Activated T-helper 1 cell treated with anti-CD3 and anti-CD28 coated beads, Interleukin-12 subunit alpha, Interleukin-12 subunit beta, Interleukin-2, Interleukin-4 antibody, amounts not matched to agents 30 ng/mL and 10 ng/mL and 1 ng/mL, durations not matched to agents 14 hours and 24 hours and 36 hours (primary cell): ENCODE measurements around the gene THNSL1. TPM values are rescaled to one million over a fixed set of nuclear protein-coding genes. Genes with fewer than 3 reads are reported as not detected.

Experiments used
- DNase-seq: peaks from one replicate; pipeline ENCODE4 v3.0.0; 2021; ENCODE audit warnings: low spot score
- H3K27ac Mint-ChIP-seq: one replicate; pipeline ENCODE4 v1.8.0; 2021; ENCODE audit warnings: mild to moderate bottlenecking, mixed read lengths
- H3K27me3 Mint-ChIP-seq: one replicate; pipeline ENCODE4 v1.8.0; 2022; ENCODE audit warnings: mild to moderate bottlenecking, moderate library complexity, mixed read lengths; ENCODE audit not compliant: insufficient read depth
- H3K36me3 Mint-ChIP-seq: one replicate; pipeline ENCODE4 v1.8.0; 2021; ENCODE audit warnings: low read depth, mixed read lengths
- H3K4me1 Mint-ChIP-seq: one replicate; pipeline ENCODE4 v1.8.0; 2021; ENCODE audit warnings: low read depth, mixed read lengths
- H3K4me3 Mint-ChIP-seq: one replicate; pipeline ENCODE4 v1.8.0; 2021; ENCODE audit warnings: mild to moderate bottlenecking, moderate library complexity, mixed read lengths
- H3K9me3 Mint-ChIP-seq: one replicate; pipeline ENCODE4 v1.8.0; 2021; ENCODE audit warnings: mixed read lengths
- intact Hi-C: fragments of 100-400 bp; cut with micrococcal nuclease; formaldehyde crosslinking; loops from one replicate; pipeline ENCODE4 v1.15.1; 2024
- total RNA-seq: library from RNA; stranded (reverse); gene quantifications from 2 replicates; pipeline ENCODE4 v1.2.3, GENCODE V29; 2022

The THNSL1 gene
- total RNA-seq, 1 donor from 2014 or later = 3.0 TPM

DNA sequence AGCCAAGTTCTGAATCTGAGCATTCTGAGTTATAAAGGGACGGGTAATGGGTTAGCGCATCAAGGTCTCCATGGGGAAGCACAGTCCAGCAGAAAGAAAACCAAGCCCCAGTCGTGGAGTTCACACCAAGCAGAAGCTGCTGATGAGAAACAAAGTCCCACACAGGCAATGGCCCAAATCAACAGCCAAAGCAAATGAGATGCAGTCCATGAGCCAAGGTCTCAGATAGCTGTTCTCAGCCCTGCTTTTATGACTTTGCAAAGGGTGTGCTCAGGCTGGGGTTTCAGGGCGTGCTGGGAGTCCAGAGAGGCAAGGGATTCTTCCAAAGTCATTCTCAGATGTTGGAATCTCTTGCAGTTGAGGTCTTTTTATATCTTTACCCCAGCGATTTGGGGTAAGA, 32.0 kb downstream of the THNSL1 start:
- H3K36me3 Mint-ChIP-seq = peaks cover 1% of the 10 kb centered on the region
- no peak overlapping the region for H3K27ac Mint-ChIP-seq
- H3K9me3 Mint-ChIP-seq = peaks cover 7% of the 10 kb centered on the region
- intact Hi-C loops = no loop called here
- no peaks in the 10 kb centered on the region for H3K4me1 Mint-ChIP-seq
- no peak for DNase-seq
- peaks cover 34% of the 10 kb centered on the region for H3K27me3 Mint-ChIP-seq
- no peak overlapping the region for H3K4me3 Mint-ChIP-seq

DNA sequence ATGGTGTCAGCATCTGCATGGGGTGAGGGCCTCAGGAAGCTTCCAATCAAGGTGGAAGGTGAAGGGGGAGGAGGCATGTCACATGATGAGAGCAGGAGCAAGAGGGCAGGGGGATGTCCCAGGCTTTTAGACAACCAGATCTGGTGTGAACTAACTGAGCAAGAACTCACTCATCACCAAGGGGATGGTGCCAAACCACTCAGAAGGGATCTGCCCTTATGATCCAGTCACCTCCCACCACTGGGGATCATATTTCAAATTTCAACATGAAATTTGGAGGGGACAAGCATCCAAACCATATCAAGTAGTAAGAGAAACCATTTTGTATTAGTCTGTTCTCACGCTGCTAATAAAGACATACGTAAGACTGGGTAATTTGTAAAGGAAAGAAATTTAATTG, 33.6 kb downstream of the THNSL1 start:
- intact Hi-C loops = no loop called here
- Mint-ChIP-seq H3K4me3 (no peak overlapping the region), H3K4me1 (no peaks in the 10 kb centered on the region), H3K27ac (no peak overlapping the region), H3K36me3 (peaks cover 1% of the 10 kb centered on the region), H3K9me3 (peaks cover 7% of the 10 kb centered on the region), H3K27me3 (peaks cover 28% of the 10 kb centered on the region)
- no peak for DNase-seq

DNA sequence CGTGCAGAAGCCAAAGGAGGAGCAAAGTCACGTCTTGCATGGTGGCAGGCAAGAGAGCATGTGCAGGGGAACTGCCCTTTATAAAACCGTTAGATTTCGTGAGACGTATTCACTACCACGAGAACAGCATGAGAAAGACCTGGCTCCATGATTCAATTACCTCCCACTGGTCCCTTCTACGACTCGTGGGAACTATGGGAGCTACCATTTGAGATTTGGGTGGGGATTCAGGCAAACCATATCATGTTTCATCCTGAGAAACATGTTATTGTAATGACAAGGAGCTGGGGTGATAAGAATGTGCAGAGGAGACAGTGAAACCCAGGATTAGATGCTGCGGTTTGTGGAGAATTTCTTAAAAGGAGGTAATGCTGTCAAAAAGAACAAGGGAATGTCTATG, 34.0 kb downstream of the THNSL1 start:
- H3K4me3 Mint-ChIP-seq = no peak overlapping the region
- H3K27me3 Mint-ChIP-seq = peaks cover 26% of the 10 kb centered on the region
- peaks cover 1% of the 10 kb centered on the region for H3K36me3 Mint-ChIP-seq
- no peak overlapping the region for H3K27ac Mint-ChIP-seq
- intact Hi-C loops = no loop called here
- no peaks in the 10 kb centered on the region for H3K4me1 Mint-ChIP-seq
- peaks cover 7% of the 10 kb centered on the region for H3K9me3 Mint-ChIP-seq
- no peak for DNase-seq

DNA sequence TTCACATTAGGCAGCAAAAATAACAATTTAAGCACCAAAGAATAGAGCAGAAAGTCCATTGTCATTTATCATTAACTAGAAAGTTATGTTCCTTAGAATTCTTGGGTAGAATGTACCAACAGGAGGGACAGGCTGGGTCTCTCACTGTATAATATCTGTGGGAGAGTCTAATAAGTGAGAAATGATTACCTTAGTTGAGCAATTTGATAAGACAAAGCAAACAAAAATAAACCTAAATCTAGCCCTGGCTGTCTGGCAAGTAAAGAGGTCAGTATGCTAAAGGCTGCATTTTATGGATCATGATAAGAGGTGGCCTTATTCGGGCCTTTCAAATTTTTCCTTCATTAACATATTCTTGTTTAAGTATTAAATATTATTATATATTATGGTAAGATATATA, 35.6 kb downstream of the THNSL1 start:
- Mint-ChIP-seq H3K27ac (no peak overlapping the region), H3K4me1 (no peaks in the 10 kb centered on the region), H3K27me3 (peaks cover 20% of the 10 kb centered on the region), H3K9me3 (peaks cover 7% of the 10 kb centered on the region), H3K36me3 (peaks cover 1% of the 10 kb centered on the region), H3K4me3 (no peak overlapping the region)
- intact Hi-C loops = no loop called here
- no peak for DNase-seq

DNA sequence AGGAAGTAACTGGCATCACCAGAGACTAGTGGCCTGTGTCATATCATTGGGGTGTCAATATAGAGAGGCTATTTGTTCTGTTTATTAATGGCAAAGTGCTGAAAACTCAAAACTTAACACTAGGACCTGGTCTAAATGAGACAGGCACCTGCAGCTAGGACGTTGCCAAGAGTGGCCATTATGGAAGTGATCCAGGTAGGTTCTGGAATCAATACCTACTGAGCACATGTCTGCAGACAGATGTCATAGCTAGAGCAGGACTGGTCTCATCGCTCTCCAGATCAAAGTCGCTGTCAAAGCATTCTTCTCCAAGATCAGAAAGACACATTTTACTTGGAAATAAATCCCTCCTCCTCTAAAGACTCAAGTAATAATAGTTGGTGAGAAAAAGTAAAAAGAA, 40.3 kb downstream of the THNSL1 start:
- no peak overlapping the region for H3K27ac Mint-ChIP-seq
- H3K4me1 Mint-ChIP-seq = peaks cover 4% of the 10 kb centered on the region
- no peaks in the 10 kb centered on the region for H3K27me3 Mint-ChIP-seq
- no peaks in the 10 kb centered on the region for H3K9me3 Mint-ChIP-seq
- H3K4me3 Mint-ChIP-seq = no peak overlapping the region
- no peaks in the 10 kb centered on the region for H3K36me3 Mint-ChIP-seq
- intact Hi-C loops = no loop called here
- DNase-seq = no peak

DNA sequence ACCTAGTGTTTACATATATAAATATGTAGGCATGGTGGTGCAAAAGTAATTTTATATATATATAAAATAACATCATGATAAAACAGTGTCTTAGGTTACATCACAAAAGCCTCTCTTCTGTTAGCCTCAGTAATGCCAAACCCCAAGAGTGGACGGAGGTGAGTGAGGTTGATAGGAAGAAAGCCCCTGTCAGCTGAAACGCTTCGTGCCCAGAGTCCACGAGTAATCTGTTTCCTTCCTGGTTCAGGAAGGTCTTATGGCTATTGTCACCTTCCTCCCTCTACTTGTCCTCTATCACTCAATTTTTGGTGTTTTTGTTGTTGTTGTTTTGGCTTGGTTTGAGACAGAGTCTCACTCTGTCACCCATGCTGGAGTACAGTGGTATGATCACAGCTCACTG, 41.5 kb downstream of the THNSL1 start:
- peaks cover 15% of the 10 kb centered on the region for H3K4me1 Mint-ChIP-seq
- H3K36me3 Mint-ChIP-seq = no peaks in the 10 kb centered on the region

DNA sequence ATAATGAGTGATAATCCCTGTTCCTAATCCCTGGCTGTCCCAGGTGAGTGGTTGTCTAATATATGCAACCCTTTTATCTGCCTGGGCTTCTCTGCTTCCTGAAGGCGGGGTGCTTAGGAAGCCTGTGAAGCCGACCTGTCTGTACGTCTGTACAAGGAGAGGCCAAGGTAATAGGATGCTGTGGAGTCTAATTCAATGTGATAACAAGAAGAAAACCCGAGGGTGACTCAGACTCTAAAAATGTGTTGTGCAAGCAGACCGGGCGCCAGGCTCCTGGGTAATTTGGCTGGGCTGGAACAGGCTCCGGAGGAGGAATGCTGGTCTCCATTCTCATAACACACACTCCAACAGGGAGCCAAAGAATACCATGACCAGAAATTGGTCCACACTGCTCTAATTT, 43.6 kb downstream of the THNSL1 start:
- H3K4me1 Mint-ChIP-seq = peaks cover 31% of the 10 kb centered on the region
- H3K9me3 Mint-ChIP-seq = peaks cover 4% of the 10 kb centered on the region
- no peak for DNase-seq
- peaks cover 6% of the 10 kb centered on the region for H3K36me3 Mint-ChIP-seq
- no peak overlapping the region for H3K27ac Mint-ChIP-seq
- intact Hi-C loops = loop anchor here (10.0 kb wide), 1 partner anchor 105 kb away; the partner anchor contains the start of gene PRTFDC1
- H3K4me3 Mint-ChIP-seq = no peak overlapping the region
- no peaks in the 10 kb centered on the region for H3K27me3 Mint-ChIP-seq

More for the DNA sequence above, 41.5 kb downstream of the THNSL1 start:
- no peaks in the 10 kb centered on the region for H3K9me3 Mint-ChIP-seq
- no peaks in the 10 kb centered on the region for H3K27me3 Mint-ChIP-seq
- intact Hi-C loops = loop anchor here (1.0 kb wide), 1 partner anchor 11 kb away; no protein-coding TSS in a partner anchor
- no peak overlapping the region for H3K27ac Mint-ChIP-seq
- no peak for DNase-seq
- H3K4me3 Mint-ChIP-seq = no peak overlapping the region

DNA sequence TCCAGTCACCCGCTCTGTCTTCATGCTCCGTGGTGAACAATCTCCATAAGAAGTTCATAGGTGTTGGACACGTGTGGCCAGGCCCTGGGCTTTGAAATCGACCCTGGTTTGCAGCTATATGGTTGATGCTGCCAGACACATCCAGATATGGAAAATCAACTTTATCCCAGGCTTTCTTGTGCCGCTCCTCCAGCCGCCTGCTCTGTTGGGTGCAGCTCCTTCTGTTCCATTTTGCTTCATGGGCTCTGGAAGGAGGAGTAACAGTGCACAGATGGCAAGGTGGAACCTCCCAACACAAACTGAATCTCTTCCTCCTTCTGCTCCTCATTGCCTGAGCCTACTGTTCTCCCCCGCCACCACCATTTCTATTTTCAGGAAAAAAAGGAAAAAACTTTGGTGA, 44.7 kb downstream of the THNSL1 start:
- peak overlapping the region; percentile 25 for H3K27ac Mint-ChIP-seq
- peaks cover 6% of the 10 kb centered on the region for H3K36me3 Mint-ChIP-seq
- no peak for DNase-seq
- no peak overlapping the region for H3K4me3 Mint-ChIP-seq
- peaks cover 10% of the 10 kb centered on the region for H3K9me3 Mint-ChIP-seq
- intact Hi-C loops = loop anchor here (10.0 kb wide), 1 partner anchor 106 kb away; the partner anchor contains the start of gene PRTFDC1
- H3K27me3 Mint-ChIP-seq = no peaks in the 10 kb centered on the region
- peaks cover 40% of the 10 kb centered on the region for H3K4me1 Mint-ChIP-seq

DNA sequence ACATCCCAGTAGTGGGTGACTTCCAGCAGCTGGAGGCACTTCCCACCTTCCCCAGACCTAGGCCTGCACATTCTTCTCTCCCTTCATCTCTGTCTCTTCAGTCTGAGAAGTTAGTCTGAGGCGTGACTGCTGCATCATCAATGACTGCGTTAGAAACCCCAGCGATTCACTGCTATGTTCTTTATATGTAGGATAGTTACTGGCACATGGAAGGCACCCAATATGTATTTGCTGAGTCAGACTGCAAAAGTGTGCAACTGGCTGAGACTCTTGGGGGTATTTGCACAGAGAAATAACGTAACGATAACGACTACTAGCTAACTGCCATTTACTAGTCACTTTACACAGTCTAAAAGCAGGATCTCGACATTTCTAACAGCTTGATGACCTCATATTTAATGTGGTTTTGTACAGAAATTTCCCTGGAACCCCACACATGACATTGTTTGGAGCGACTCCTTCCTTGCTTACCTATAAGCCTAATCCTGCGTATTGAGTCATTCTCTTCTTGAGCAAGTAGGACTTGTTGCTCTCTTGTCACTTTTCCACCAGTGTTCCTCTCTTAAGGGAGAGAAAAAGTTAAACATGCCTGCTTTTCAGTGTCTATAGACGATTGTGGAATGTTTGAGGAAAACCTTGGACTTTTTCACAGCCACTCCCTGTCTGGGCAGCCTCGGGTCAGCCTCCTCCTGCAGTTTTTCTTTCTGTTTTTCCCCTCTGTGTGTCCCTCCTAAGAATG, 45.5 kb downstream of the THNSL1 start:
- H3K4me1 Mint-ChIP-seq = peaks cover 41% of the 10 kb centered on the region
- H3K27me3 Mint-ChIP-seq = no peaks in the 10 kb centered on the region
- peak overlapping the region; percentile 96 for H3K27ac Mint-ChIP-seq
- peak overlapping the region; percentile 65 for H3K4me3 Mint-ChIP-seq
- peaks cover 6% of the 10 kb centered on the region for H3K36me3 Mint-ChIP-seq
- intact Hi-C loops = loop anchor here (1.0 to 10.0 kb wide), 3 partner anchors 45 to 337 kb away; partner anchors contain the start of gene PRTFDC1
- H3K9me3 Mint-ChIP-seq = peaks cover 10% of the 10 kb centered on the region
- no peak for DNase-seq

DNA sequence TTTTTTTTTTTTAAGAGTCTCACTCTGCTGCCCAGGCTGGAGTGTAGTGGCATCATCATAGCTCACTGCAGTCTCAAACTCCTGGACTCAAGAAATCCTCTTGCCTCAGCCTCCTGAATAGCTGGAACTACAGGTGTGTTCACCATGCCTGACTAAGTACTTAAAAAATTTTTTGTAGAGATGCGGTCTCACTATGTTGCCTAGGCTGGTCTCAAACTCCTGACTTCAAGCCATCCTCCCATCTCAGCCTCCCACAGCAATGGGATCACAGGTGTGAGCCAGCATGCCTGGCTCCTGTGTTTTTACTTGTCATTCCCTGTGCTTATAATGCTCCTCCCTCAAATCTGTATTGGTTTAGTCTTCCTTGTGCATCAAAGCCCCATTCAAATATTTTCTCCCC, 46.7 kb downstream of the THNSL1 start:
- H3K4me3 Mint-ChIP-seq = peak overlapping the region; percentile 40
- peaks cover 47% of the 10 kb centered on the region for H3K4me1 Mint-ChIP-seq
- H3K36me3 Mint-ChIP-seq = peaks cover 6% of the 10 kb centered on the region
- peak overlapping the region; percentile 7 for H3K27ac Mint-ChIP-seq
- H3K9me3 Mint-ChIP-seq = peaks cover 10% of the 10 kb centered on the region
- intact Hi-C loops = loop anchor here (2.0 to 10.0 kb wide), 2 partner anchors 108 to 338 kb away; partner anchors contain the start of gene PRTFDC1
- no peak for DNase-seq
- no peaks in the 10 kb centered on the region for H3K27me3 Mint-ChIP-seq

DNA sequence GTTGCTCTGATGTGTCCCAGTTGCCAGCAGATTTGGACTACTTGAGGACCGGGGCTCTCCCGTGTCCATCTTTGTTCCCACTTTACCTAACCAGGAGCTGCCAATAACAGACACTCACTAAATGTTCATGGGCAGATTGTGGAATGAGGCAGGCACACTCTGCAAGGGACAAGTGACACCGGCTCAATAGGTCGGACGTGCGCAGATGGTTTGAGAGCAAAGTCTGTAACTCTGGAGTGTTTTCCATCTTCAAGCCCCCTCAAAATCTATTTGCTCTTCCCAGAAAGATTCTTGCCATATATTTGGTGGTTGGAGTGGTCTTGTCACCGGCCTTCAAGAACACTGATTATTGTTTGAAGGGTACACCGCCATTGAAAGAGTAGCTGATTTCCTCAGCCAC, 47.2 kb downstream of the THNSL1 start:
- Mint-ChIP-seq H3K4me3 (peak overlapping the region; percentile 40), H3K9me3 (peaks cover 10% of the 10 kb centered on the region), H3K27ac (peak overlapping the region; percentile 7), H3K4me1 (peaks cover 50% of the 10 kb centered on the region), H3K27me3 (no peaks in the 10 kb centered on the region), H3K36me3 (peaks cover 6% of the 10 kb centered on the region)
- intact Hi-C loops = loop anchor here (2.0 to 10.0 kb wide), 2 partner anchors 109 to 339 kb away; partner anchors contain the start of gene PRTFDC1
- no peak for DNase-seq

DNA sequence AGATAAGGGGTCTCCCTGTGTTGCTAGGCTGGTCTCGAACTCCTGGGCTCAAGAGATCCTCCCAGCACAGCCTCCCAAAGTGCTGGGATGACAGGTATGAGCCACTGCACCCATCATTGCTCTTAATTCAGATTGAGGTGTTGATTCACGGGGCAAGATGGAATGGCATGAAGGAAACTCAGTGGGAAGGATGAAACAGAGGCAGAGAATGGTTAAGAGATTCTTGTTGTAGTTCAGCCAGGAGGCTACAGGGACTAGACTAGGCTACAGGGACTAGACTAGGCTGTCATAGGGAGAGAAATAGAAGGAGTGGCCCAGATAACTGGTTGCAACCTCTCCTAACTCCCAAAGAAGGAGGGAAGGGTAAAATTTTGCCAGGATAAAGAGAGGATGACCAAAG, 48.0 kb downstream of the THNSL1 start:
- peaks cover 5% of the 10 kb centered on the region for H3K27me3 Mint-ChIP-seq
- no peak overlapping the region for H3K4me3 Mint-ChIP-seq
- peaks cover 10% of the 10 kb centered on the region for H3K9me3 Mint-ChIP-seq
- no peak for DNase-seq
- H3K27ac Mint-ChIP-seq = peak overlapping the region; percentile 23
- intact Hi-C loops = loop anchor here (10.0 kb wide), 1 partner anchor 110 kb away; the partner anchor contains the start of gene PRTFDC1
- peaks cover 50% of the 10 kb centered on the region for H3K4me1 Mint-ChIP-seq
- peaks cover 6% of the 10 kb centered on the region for H3K36me3 Mint-ChIP-seq

DNA sequence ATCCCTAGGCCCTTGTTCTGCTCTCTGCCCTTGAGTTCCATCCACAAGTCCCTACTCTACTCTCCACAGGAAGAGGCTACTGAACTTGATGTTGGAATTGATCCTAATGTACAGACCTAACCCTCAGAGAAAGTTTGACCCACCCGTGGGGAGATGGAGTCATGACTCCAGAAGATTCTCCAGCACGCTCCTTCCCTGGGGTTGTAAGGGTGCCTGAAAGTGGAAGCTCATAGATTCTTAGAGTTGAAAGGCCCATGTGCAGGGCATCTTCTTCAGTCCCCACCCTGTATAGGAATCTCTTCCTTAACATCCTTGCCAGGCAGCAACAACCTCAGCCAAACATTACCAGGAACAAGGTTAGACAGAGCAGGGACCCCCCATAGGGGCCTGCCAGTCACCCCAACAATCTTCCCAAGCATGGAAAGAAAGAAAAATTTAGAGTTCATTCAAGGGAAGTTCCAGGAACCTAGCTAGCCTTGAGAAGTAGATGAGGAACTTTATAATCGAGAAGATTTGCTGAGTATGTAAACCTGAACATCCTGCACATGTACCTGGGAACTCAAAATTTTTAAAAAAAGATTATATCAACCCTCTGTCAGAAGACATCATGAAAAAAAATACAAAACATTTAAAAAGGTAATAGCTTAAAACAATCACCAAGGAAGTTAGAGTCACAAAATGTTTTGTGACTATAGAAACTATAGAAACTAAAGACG, 49.5 kb downstream of the THNSL1 start:
- Mint-ChIP-seq H3K36me3 (peaks cover 6% of the 10 kb centered on the region), H3K4me3 (no peak overlapping the region), H3K9me3 (peaks cover 10% of the 10 kb centered on the region), H3K27ac (no peak overlapping the region), H3K4me1 (peaks cover 50% of the 10 kb centered on the region), H3K27me3 (peaks cover 9% of the 10 kb centered on the region)
- DNase-seq = no peak
- intact Hi-C loops = loop anchor here (10.0 kb wide), 1 partner anchor 111 kb away; the partner anchor contains the start of gene PRTFDC1
